ENCODE data around the gene ILF3. TPM values are rescaled to one million over a fixed set of nuclear protein-coding genes. Genes with fewer than 3 reads are reported as not detected.

Gene ILF3
- total RNA-seq, 1 experiment from 2014 or later: 430 TPM

DNA sequence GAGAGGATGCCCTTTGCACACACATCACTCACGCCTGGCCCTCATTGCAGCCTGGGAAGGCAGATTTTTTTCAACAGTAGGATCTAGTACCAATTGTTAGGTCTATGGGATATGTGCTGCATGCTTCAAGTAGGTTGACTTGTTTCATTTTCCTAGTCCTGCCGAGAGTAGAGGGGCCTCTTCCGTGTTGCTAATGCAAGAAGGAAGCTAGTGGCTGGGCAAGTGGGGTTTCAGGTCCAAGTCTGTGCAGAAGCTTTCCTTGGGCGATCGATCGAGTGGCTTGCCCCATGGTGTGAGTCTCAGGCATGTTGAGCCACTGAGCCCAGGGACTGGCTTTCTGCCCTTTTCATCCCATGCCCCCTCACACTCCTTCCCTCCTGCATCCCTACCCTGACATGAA, 13.7 kb downstream of the ILF3 start:
- H3K36me3 ChIP-seq (ENCODE audit: control insufficient read depth in 1 of 2, insufficient read depth in 2 of 2, low read length in 2 of 2): peaks cover 23 to 32% of the 10 kb centered on the region in 2 experiments
- DNase-seq (ENCODE audit: low read depth, low spot score) (no peak), ATAC-seq (no peak)
- no peaks in the 10 kb centered on the region for H3K9me3 ChIP-seq (ENCODE audit: control insufficient read depth in 1 of 2, insufficient read depth in 1 of 2, low read depth in 1 of 2, low read length in 2 of 2)
- H2AFZ ChIP-seq (ENCODE audit: low read depth, low read length, poor library complexity, severe bottlenecking): no peak overlapping the region
- RAD21 ChIA-PET (ENCODE audit: low non-redundant PET in 1 of 2, low total read pairs in 2 of 2, uncharacterized antibody in 2 of 2, unreplicated experiment in 2 of 2): no interaction called here
- no peaks in the 10 kb centered on the region for H3K9me2 ChIP-seq (ENCODE audit: insufficient read depth)
- intact Hi-C loops (cut with micrococcal nuclease): no loop called here
- H3K4me1 ChIP-seq (ENCODE audit: control insufficient read depth in 1 of 2, insufficient read depth in 2 of 2, low read length in 2 of 2): no peaks in the 10 kb centered on the region
- no peak overlapping the region for H3K27ac ChIP-seq (ENCODE audit: low read depth, low read length)
- CTCF ChIA-PET: no interaction called here
- H3K27me3 ChIP-seq (ENCODE audit: insufficient read depth, low read length): no peaks in the 10 kb centered on the region
- POLR2A ChIA-PET: no interaction called here
- TF ChIP-seq SRF (IDR thresholded peaks at IDR 0.05; ENCODE audit: low read depth) (no peak), CEBPB (IDR thresholded peaks at IDR 0.05; ENCODE audit: low read depth) (no peak), EGR1 (IDR thresholded peaks at IDR 0.05; ENCODE audit: low read depth) (no peak), ZFX (IDR thresholded peaks at IDR 0.05) (no peak), EZH2phosphoT487 (IDR thresholded peaks at IDR 0.05; ENCODE audit: borderline replicate concordance) (no peak), SP1 (IDR thresholded peaks at IDR 0.05; ENCODE audit: low read depth) (no peak), ZNF274 (IDR thresholded peaks at IDR 0.05; ENCODE audit: low read depth, low read length) (no peak), EZH2 (IDR thresholded peaks at IDR 0.05) (no peak), RAD21 (IDR thresholded peaks at IDR 0.05; ENCODE audit: low read depth) (no peak)
- TF ChIP-seq, protein P1, sequence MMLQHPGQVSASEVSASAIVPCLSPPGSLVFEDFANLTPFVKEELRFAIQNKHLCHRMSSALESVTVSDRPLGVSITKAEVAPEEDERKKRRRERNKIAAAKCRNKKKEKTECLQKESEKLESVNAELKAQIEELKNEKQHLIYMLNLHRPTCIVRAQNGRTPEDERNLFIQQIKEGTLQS (IDR thresholded peaks at IDR 0.05): no peak
- TF ChIP-seq, protein P2, sequence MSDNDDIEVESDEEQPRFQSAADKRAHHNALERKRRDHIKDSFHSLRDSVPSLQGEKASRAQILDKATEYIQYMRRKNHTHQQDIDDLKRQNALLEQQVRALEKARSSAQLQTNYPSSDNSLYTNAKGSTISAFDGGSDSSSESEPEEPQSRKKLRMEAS (IDR thresholded peaks at IDR 0.05): no peak
- H3K4me3 ChIP-seq (replicated peaks in 1 of 2; ENCODE audit: low read depth in 1 of 2, low read length in 2 of 2): no peak overlapping the region
- no peak overlapping the region for H3K4me2 ChIP-seq (ENCODE audit: low read length)
- no peak overlapping the region for H3K9ac ChIP-seq (ENCODE audit: low read length)
- H4K20me1 ChIP-seq (ENCODE audit: insufficient read depth): peaks cover 36% of the 10 kb centered on the region; the same call in 1 of the 2 replicates
- H3K79me2 ChIP-seq (ENCODE audit: insufficient read depth, low read length): peaks cover 100% of the 10 kb centered on the region
- no TSS peak for BruUV-seq (replicated peaks)

DNA sequence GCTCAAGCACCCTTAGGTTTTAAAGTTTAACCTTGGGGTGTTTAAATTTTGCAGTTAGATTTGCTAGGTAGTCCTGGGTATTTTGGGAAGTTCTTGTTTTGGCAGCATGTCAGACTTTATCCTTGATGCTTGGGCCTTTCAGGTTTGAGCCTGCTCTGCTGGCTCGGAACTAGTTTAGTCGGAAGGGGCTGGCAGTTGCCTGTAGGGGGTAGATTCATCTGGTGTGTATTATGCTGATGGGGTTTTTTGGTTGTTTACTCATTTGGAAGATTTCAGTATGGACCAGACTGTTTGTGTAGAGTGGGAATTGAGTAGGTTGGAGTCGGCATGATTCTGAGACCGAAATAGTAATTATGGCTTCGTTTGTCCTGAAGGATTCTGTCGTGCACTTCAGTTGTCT, 15.1 kb downstream of the ILF3 start:
- intact Hi-C loops (cut with micrococcal nuclease): no loop called here
- H3K36me3 ChIP-seq (ENCODE audit: control insufficient read depth in 1 of 2, insufficient read depth in 2 of 2, low read length in 2 of 2): peaks cover 30 to 41% of the 10 kb centered on the region in 2 experiments
- RAD21 ChIA-PET (ENCODE audit: low non-redundant PET in 1 of 2, low total read pairs in 2 of 2, uncharacterized antibody in 2 of 2, unreplicated experiment in 2 of 2): no interaction called here
- TF ChIP-seq TCF7L2 (IDR thresholded peaks at IDR 0.05; ENCODE audit: borderline replicate concordance, extremely low read depth, insufficient read depth, insufficient read length): no peak
- no peak for TF ChIP-seq EGR1 (IDR thresholded peaks at IDR 0.05; ENCODE audit: low read depth)
- TF ChIP-seq, protein P3, sequence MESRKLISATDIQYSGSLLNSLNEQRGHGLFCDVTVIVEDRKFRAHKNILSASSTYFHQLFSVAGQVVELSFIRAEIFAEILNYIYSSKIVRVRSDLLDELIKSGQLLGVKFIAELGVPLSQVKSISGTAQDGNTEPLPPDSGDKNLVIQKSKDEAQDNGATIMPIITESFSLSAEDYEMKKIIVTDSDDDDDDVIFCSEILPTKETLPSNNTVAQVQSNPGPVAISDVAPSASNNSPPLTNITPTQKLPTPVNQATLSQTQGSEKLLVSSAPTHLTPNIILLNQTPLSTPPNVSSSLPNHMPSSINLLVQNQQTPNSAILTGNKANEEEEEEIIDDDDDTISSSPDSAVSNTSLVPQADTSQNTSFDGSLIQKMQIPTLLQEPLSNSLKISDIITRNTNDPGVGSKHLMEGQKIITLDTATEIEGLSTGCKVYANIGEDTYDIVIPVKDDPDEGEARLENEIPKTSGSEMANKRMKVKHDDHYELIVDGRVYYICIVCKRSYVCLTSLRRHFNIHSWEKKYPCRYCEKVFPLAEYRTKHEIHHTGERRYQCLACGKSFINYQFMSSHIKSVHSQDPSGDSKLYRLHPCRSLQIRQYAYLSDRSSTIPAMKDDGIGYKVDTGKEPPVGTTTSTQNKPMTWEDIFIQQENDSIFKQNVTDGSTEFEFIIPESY (IDR thresholded peaks at IDR 0.05; ENCODE audit: extremely low read depth, insufficient replicate concordance, low read length): no peak
- no peak overlapping the region for H2AFZ ChIP-seq (ENCODE audit: low read depth, low read length, poor library complexity, severe bottlenecking)
- H3K27me3 ChIP-seq (ENCODE audit: insufficient read depth, low read length): no peaks in the 10 kb centered on the region
- peaks cover 36% of the 10 kb centered on the region; the same call in 1 of the 2 replicates for H4K20me1 ChIP-seq (ENCODE audit: insufficient read depth)
- DNase-seq (ENCODE audit: low read depth, low spot score) (no peak), ATAC-seq (no peak)
- H3K9me2 ChIP-seq (ENCODE audit: insufficient read depth): no peaks in the 10 kb centered on the region
- POLR2A ChIA-PET: no interaction called here
- H3K9me3 ChIP-seq (ENCODE audit: control insufficient read depth in 1 of 2, insufficient read depth in 1 of 2, low read depth in 1 of 2, low read length in 2 of 2): no peaks in the 10 kb centered on the region
- H3K4me3 ChIP-seq (replicated peaks in 1 of 2; ENCODE audit: low read depth in 1 of 2, low read length in 2 of 2): no peak overlapping the region
- H3K4me2 ChIP-seq (ENCODE audit: low read length): no peak overlapping the region
- H3K4me1 ChIP-seq (ENCODE audit: control insufficient read depth in 1 of 2, insufficient read depth in 2 of 2, low read length in 2 of 2): no peaks in the 10 kb centered on the region
- no TSS peak for BruUV-seq (replicated peaks)
- peaks cover 100% of the 10 kb centered on the region for H3K79me2 ChIP-seq (ENCODE audit: insufficient read depth, low read length)
- H3K27ac ChIP-seq (ENCODE audit: low read depth, low read length): no peak overlapping the region
- H3K9ac ChIP-seq (ENCODE audit: low read length): no peak overlapping the region
- CTCF ChIA-PET: no interaction called here
